NT2/D1 (cell line): ENCODE measurements around the gene NDST3.

Source experiments
- SUZ12 ChIP-seq: IDR thresholded peaks from 2 replicates; pipeline ENCODE4 v1.6.1; 2011; ENCODE audit not compliant: insufficient read length, insufficient read depth; ENCODE audit errors: extremely low read depth
- YY1 ChIP-seq: IDR thresholded peaks from 2 replicates; pipeline ENCODE4 v1.6.1; 2011; ENCODE audit not compliant: insufficient read length, insufficient read depth
- ZNF274 ChIP-seq: IDR thresholded peaks from 2 replicates; pipeline ENCODE4 v1.6.1; 2011; ENCODE audit warnings: mild to moderate bottlenecking, low read depth, low read length

GRCh38 chr4:118026806-118027205, 7.5 kb upstream of the NDST3 start:
- TF ChIP-seq SUZ12, result no peak
- TF ChIP-seq ZNF274, result no peak
- no peak for TF ChIP-seq YY1
